GM21717 (cell line): ENCODE measurements around the gene PUS3.
A peak's percentile ranks its signal among the peaks of the same experiment; 100 is the strongest.
"Not testable (repeated sequence)": the region's sequence is repeated elsewhere in the genome, so short reads cannot be mapped to it uniquely, and the experiment has no call there.

Experiments used
- ATAC-seq: cut with Tn5 transposase; IDR thresholded peaks from one replicate; pipeline ENCODE4 v1.9.1; 2021; ENCODE audit warnings: mild to moderate bottlenecking, moderate library complexity; ENCODE audit not compliant: unreplicated experiment

The PUS3 gene

DNA sequence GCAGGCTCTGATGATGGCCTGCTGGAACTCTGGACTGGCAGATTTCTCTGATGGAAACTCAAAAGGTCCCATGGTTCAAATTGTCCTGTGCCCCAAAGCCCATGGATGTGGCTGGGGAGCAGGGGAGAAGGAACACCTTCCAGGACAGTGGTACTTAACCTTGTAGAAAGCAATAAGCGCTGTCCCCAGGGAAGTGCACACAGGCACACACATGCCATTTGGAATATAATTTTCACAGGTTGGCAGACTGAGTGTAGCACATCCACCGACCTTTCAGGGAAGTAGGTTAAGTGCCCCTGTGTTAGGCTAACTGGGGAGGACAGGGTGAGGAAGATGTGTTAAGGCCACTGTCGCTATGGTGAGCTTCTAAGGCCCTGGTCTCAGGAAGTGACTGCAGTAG lies 19.1 kb upstream of the PUS3 start:
- no peak for ATAC-seq

DNA sequence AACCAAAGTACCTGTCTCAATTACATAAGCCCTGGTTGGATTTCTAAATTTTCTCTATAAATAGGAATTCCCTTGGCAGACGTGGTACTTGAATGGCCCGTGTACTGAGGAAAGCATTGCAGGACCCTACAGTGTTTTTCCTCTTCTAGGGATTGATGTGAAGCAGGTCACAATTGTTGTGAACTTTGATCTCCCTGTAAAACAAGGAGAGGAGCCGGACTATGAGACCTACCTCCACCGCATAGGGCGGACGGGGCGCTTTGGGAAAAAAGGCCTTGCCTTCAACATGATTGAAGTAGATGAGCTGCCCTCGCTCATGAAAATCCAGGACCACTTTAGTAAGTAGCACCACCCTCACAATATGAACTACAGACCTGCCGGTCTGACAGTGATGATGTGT lies 18.0 kb upstream of the PUS3 start:
- no peak for ATAC-seq

DNA sequence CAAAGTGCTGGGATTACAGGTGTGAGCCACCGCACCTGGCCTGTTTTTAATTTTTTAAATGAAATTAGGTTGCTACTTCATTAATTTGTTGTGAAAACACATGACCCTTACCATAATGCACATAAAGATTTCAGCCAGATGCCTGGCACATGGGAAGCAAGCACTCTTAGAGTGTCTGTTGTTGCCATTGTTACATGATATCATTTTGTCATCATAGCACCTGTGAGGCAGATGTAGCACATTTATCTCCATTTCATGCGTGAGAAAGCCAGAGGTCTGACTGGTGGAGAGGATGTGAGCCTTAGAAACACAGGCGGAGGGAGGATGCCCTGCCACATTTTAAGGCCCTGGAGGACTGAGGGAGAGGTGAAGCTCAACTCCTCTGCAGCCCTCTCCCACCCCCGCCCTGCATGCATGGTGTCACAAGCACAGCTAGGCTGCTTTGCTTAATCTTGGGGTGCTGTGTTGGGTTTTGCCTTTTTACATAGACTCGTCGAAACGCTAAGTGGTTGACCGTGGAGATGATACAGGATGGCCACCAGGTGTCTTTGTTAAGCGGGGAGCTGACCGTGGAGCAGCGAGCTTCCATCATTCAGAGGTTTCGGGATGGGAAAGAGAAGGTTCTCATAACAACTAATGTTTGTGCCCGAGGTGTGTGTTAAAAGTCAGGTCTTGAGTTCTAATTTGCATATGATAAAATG lies 15.3 kb upstream of the PUS3 start:
- no peak for ATAC-seq

DNA sequence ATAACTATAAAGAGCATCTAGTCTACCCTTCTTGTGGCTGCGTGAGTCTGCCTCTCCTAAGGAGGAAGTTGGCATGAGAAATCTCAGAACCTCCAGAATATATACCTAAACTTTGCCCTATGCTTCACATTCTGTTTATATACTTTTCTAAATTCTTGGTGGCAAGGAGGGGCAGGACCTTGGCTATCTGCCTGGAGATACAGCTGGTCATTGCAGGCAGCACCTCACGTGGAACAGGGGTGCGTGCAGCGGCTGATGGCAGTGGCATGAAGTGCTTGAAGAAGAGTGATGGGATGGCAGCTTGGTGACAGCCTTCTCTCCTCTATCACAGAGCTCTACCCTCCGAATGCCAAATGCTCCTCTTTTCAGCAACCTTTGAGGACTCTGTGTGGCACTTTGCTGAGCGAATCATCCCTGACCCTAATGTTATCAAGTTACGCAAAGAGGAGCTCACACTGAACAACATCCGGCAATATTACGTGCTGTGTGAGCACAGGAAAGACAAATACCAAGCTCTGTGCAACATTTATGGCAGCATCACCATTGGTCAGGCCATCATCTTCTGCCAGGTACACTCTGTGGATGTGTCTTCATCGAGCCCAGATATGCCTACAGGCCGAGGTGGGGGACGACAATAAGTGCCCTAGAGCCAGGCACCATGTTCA lies 13.8 kb upstream of the PUS3 start:
- ATAC-seq = no peak

DNA sequence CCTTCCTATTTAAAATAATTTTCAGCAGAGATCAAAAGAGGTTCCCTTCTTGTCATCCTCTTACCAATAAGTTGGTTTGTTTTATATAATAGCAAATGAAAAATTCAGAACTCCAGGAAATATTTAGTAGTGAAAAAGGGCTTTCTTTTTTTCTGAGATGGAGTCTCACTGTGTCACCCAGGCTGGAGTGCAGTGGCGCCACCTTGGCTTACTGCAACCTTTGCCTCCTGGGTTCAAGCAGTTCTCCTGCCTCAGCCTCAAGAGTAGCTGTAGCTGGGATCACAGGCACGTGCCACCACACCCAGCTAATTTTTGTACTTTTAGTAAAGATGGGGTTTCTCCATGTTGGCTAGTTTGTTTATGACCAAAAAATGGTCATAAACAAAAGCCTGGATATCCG lies 11.6 kb upstream of the PUS3 start:
- ATAC-seq = not testable (repeated sequence)

DNA sequence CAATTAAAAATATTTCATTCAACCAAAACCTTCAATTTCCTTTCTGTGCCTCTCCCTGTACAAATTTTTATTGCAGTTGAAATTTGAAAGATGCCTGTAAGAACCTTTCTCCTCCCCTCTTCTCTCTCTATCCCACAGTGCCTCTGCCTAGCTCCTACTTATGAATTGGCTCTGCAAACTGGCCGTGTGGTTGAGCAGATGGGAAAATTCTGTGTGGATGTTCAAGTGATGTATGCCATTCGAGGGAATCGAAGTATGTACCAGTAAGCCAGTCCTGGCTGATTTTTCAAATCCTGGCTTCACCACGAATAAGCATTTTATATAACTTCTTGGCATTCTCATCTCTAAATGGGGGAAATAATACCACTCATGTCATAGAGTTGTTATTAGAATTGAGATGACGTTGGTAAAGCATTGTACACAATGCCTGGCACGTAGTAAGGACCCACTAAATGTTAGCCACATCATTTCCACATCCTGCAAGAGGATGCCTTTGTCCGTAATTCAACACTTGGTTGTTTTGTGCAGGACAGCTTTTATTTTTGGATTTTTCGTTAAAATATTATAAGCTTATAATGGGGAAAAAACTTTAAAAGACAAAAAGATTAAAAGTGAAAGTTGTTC lies 7.3 kb upstream of the PUS3 start:
- ATAC-seq = no peak

DNA sequence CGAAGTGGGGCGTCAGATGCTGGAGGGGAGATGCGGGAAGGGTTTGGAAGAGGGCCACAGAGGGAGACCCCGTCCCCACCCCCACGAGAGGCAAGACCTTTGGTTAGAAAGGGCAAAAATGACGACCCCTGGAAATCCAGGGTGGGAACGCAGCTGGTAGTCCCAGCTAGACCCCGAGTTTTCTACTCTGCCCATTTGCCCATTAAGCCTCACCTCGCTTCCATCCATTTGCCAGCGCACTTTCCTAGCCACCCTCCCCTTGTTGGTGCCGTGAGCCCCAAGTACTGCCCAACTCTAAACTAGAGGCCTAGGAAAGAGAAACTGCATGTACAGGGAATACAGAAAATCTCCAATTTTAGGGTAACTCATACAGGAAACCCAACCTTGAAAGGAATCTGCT lies 1.7 kb upstream of the PUS3 start:
- no peak for ATAC-seq

DNA sequence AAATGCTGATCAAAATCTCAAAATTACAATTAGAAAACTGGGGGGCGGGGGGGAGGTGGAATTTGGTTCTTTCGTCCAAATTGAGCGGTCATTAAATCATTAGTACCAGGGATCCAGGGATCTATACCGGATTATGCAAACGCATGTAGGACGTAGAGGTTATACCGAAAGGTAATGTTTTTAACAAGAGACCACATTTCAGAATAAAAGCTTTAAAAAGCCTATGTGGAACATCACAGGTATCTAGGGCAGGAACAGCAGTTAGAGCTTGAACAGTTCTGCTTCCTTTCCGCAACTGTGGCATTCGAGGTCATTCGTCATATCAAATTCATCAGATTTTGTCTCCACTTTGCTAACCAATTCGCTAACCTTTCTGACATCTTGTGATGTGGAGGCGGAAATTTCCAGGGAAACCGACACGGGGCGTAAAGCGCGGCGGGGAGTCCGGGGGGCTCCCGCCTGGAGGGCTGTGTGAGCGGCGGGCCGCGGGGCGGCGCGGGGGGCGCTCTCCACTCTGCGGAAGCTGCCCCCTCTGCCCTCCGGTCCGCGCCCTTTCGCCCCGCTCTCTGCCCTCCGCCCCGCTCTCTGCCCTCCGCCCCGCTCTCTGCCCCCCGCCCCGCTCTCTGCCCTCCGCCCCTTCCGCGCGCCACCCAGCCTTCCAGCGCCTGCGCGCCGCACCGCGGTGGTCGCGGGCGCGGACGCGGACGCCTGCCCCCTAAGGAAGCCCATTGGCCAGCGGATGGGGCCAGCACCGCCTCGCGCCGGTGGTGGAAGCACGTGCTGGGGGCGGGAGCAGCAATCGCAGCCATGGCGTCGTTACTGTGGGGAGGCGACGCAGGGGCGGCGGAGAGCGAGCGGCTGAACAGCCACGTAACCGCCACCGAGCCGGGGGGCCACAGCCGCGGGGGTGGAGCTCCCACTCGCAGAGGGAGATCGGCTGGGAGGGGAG lies 979 bp upstream of the PUS3 start, which contains the start of gene DDX25:
Gene DDX25, plus strand, starts transcription at position 798 of the 949 bp plus-strand sequence. Its CDS starts 10 bp downstream, at position 808.
- no peak for ATAC-seq

DNA sequence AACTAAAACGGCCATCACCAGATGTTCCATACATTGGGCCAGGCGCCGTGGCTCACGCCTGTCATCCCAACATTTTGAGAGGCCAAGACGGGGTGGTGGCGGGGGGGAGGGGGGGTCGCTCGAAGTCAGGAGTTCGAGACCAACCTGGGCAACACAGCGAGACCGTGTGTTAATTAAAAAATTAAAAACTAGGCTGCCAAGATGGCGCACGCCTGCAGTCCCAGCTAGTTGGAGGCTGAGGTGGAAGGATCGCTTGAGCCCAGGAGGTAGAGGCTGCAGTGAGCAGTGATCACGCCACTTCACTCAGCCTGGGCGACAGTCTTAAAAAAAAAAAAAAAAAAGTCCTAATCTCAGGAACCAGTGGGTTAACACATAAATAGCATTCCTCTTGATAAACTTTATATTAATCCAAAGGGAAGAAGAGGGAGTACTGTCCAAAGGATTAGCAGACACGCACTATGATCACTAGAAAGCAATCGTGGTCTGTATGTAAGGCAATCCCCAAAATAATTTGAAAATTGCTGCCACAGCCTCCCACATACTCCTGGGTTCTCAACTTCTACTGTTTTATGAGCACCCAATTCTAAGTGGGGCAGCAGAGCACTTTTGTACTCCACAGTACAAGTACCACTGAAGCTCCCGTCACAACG lies 604 bp downstream of the PUS3 start:
- ATAC-seq = no peak

DNA sequence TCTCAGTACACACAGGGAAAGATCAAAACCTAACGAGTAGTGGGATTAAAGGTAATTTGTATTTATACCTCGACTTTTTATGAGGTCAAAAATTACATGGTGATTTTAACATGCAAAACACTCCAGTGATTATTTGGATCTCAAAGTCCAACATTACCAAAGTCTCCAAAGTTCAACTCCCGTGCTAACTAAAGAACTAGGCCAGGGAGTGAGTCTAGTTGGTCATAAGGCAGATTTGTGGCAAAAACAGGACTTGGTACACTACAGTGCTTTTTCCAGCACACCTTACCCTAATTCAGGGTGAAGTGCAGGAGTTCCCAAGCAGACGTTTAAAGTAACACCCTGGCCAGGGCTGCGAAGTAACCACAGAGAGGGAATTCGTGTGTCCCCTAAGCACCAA lies 1.1 kb downstream of the PUS3 start:
- ATAC-seq = no peak

DNA sequence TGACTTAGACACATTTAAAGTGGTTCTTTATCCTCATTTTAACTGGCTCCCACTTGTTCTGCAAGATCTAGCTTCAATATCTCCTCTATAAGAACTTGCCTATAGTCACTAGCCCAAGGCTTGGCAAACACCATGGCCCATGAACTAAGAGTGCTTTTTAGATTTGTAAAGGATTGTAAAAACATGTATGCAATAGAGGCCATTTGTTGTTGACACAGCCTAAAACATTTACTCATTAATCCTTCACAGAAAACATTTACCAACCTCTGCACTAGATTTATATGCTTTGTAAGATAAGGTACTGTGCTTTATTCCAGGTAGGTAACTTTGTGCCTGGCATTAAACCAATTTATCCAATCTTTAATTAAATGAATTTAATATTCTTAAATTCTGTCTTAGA lies 10.0 kb downstream of the PUS3 start:
- no peak for ATAC-seq

DNA sequence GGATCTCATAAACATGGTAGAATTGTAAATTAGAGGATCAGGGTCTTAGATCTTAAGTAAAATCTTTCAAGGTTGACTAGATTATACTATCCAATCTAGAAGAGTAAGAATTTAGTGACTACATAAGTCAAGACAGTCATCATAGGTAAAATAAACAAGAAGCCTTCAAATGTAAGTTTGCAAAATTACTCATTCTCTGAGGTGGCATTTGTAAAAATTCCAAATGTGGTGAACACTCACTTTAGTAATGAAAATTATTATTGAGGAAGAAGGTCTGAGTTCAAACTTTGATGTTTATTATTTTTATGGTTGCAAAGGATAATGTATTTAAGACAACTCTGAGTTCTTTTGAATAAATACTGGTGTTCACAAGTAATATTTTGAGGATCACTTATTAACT lies 10.9 kb downstream of the PUS3 start:
- ATAC-seq = no peak

DNA sequence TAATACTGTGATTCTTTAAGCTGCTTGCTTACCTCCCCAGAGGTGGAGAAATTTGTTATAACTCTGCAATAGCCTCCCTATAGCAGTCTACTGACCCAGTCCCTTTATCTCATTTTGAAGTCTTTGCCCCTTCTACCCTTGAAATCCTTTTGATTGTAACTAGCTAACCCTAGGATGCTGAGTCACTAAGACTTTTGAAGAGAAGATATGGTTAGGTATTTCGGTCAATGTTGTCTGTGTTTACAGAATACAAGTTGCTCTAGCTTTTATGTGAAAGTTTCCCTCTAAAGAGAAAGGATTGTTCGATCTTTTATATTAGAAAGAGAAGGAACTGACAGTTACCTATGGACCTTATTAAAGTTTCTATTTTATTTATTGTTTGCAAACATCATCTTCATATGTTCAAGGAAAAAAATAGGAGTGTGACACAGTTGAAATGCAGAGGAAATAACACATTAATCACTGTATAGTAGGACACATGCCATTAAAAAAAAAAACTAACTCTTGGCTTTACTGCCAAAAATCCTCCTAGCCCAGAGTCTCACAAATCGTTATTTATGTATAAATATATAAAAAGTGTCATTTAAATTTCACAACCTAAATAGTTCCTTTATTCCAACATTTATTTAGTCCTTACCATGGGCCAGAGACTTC lies 12.4 kb downstream of the PUS3 start:
- ATAC-seq = no peak

DNA sequence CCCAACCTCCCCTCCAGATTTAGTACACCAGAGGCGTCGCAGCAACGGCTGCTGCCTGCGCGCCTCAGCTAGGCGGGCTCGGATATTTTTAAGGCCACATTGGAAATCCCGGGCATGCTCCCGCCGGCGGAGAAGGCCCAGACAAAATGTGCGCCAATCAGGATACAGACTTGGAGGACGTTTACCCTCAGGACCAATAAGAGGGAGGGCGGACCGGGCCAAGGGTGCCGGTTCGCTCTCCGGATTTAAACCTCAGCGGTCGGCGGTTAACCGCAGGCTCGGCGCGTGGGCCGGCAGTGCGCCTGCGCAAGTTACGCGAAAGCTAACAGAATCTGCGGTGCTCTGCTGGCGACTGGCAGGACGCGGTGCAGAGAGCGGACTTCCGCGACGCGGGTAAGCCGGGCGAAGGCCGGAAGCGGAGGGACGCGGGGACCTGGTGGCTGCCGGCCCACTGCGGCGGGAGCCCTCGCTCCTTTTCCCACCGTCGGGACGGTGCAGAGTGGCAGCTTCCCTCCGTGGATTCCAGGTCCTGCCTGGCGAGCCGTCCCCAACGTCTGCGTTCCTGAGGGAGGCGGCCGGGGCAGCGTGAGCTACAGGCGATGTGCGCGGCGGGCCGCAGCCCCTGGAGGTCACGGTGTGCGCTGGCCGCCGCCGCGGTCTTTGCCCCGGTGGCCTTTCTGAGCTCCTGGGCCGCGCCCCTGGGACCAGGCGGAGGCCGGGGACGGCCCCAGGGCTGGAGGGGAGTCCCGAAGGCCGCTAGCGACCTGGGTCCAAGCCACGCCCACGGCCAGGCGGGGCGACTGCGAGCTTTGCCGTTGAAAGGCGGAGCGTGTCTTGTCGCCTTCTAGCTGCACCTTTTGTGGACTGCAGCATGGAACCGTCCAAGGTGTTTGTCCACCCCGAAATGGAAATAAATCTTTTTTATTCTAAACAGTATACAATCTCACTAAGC lies 15.4 kb downstream of the PUS3 start, which contains the start of gene HYLS1:
Gene HYLS1, plus strand, starts transcription at position 296 of the 952 bp plus-strand sequence. CDS start 11,701 bp downstream, outside the sequence.
- peak; percentile 91 for ATAC-seq

DNA sequence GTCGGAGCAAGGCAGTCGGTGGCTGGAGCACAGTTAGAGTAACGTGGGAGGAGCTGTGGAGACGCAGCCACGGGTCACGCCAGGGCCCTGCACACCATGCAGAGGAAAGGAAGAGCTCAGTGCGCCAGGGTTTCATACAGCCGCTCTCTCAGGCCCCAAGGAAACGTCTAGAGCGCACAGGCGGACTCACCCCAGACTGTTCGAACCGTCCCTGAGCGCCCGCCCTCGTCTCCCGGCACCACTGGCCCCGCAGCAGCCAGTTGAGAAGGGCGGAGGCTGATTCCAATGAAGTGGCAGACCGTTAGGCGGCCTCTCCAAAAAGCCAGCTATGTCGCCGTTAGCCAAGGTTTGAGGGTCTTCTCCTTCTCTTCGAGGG lies 16.0 kb downstream of the PUS3 start:
- peak; percentile 20 for ATAC-seq

DNA sequence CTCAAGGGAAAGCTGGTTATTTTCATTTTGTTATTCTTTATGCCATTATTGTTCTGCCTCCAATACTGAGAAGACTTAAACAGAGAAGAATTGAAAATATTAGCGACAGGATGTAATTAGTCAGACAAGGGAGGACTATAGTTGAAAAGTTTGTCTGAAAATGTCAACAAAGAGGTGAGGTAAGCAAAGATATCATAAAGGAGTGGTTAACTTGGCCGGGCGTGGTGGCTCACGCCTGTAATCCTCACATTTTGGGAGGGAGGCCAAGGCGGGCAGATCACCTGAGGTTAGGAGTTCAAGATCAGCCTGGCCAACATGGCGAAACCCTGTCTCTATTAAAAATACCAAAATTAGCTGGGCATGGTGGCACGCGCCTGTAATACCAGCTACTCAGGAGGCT lies 19.6 kb downstream of the PUS3 start:
- ATAC-seq = no peak

DNA sequence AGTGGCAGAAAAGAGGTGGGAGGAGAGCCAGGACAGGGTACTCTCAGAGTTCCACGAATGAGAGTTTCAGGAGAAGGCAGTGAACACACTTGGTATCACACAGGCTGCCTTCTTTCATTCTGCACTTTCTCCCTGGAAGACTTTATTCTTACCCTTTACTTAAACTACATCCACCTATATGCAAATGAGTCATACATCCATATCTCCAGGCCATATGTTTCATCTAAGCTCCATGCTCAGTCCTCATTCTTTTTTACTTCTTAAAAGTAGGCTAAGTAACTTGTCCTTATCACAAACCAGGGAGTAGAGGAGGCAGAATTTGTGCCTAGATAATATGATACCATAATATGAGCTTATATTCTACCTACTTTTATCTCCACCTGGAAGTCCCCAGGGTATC lies 21.7 kb downstream of the PUS3 start:
- ATAC-seq = no peak

DNA sequence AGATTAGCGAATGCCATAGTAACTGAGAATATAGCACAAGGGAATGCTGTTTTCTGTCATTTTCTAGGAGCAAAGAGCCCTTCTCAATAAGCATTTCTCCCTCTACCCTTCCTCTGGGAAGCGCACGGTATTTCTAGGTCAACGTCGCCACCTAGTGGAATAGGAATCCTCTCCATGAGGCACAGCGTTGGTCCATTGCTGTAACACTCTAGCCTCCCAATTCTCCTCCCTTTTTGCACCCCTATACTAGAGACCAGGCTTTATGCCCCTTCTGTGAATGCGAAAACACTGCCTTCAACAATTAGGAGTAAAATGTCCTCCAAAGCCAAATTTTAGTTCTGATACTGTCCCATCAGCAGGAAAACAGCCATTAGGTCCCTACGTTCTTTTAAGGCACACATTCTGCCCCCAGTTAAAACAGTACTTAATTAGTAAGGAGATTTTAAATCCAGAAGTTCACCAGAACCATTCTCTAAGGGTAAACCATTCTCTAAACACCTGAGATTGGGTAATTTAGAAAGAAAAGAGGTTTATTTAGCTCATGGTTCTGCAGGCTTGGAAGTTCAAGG lies 28.4 kb downstream of the PUS3 start:
- ATAC-seq = peak; percentile 86
